CD4-positive, alpha-beta T cell treated with Interleukin-6 for 4 hours (primary cell): Measurements from ENCODE around the gene IPO8.
"Not testable (repeated sequence)": the region's sequence is repeated elsewhere in the genome, so short reads cannot be mapped to it uniquely, and the experiment has no call there.

ENCODE experiments used
- DNase-seq: peaks from one replicate; pipeline ENCODE4 v3.0.0-alpha.2; 2020; ENCODE audit warnings: mixed read lengths

Gene IPO8

DNA sequence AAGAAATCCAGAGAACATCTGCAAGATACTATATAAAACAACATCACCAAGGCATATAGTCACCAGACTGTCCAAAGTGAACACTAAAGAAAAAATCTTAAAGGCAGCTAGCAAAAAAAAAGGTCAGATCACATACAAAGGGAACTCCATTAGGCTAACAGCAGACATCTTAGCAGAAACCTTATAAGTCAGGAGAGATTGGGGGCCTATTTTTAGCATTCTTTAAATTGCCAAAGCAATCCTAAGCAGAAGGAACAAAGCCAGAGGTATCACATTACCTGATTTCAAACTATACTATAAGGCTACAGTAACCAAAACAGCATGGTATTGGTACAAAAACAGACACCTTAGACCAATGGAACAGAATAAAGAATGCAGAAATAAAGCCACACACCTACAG is 92.5 kb downstream of the IPO8 start:
- DNase-seq: no peak

DNA sequence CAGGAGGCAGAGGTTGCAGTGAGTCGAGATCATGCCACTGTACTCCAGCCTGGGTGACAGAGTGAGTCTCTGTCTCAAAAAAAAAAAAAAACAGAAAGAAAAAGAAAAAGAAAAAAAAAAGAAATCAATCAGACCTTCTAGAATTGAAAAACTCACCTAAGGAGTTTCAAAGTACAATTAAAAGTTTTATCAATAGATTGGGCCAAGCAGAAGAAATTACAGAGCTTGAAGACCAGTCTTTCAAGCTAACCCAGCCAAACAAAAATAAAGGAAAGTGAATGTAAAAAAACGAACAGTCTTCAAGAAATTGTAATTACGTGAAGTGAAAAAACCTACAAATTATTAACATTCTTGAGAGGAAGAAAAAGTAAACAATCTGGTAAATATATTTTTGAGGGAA is 93.0 kb downstream of the IPO8 start:
- no peak for DNase-seq

DNA sequence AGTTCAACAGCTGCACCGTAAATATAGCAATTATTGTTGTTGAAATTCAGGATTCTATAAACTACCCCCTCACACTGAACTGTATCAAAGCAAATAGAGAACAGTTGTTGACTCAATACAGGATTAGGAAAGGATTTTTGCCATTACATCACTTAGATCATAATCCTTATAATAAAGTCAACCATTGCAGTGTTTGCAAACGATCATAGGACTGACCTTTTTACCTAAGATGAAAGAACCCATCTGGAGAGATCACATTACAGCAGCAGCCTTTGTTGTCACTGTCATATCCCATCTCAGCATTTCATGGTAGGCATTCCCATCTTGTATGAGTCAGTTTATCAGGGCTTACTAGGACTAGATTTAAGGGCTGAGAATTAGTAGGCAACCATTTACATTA is 96.1 kb downstream of the IPO8 start:
- no peak for DNase-seq

DNA sequence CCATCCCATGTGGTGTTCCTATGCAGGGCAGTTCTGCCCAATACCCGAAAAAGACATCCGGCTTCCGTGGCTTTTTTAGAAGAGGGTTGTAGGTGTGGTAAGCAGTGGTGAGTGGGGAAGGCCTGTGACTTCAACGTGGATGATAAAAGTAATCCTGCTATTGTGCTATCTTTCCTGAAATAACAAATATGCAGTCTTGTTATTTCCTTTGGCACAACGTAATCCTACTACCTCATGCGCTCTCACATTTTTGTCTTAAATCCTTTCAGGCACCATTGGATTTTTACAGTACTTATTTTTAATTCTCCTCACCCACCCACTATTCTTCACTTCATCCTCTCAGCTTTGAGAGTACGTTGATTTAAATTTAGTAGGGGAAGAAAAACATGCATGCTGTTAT is 96.8 kb downstream of the IPO8 start:
- DNase-seq: no peak

DNA sequence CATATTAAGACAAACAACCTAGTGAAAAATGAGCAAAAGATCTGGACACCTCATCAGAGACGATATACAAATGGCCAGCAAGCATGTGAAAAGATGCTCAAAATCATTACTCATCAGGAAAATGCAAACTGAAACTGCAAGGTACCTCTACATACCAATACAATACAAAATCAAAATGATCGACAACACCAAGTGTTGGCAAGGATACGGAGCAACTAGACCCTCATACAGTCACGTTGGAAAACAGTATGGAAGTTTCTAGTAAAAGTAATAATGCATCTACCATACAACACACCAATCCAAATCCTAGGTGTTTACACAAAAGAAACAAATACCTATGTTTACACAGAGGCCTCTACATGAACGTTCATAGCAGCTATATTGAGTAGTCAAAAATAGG is 99.9 kb downstream of the IPO8 start:
- DNase-seq: no peak

DNA sequence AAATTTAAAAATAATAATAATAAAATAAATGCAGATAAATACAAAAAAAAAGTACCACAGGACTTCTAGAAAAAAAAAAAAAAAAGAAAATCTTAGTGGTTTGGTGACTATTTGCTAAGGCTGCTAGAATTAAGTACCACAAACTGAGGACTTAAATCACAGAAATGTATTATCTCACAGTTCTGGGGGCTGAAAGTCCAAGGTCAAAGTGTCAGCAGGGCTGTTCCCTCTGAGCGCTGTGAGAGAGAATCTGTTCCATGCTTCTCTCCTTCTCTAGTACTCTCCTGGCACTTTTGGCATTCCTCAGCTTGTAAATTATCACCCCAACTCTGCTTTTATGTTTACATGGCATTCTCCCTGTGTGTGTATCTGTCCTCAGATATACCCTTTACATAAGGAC is 101.2 kb downstream of the IPO8 start:
- DNase-seq: no peak

DNA sequence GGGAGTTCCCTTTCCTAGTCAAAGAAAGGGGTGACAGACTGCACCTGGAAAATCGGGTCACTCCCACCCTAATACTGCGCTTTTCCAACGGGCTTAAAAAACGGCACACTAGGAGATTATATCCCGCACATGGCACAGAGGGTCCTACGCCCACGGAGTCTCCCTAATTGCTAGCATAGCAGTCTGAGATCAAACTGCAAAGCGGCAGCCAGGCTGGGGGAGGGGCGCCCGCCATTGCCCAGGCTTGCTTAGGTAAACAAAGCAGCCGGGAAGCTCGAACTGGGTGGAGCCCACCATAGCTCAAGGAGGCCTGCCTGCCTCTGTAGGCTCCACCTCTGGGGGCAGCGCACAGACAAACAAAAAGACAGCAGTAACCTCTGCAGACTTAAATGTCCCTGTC is 107.1 kb downstream of the IPO8 start:
- not testable (repeated sequence) for DNase-seq

DNA sequence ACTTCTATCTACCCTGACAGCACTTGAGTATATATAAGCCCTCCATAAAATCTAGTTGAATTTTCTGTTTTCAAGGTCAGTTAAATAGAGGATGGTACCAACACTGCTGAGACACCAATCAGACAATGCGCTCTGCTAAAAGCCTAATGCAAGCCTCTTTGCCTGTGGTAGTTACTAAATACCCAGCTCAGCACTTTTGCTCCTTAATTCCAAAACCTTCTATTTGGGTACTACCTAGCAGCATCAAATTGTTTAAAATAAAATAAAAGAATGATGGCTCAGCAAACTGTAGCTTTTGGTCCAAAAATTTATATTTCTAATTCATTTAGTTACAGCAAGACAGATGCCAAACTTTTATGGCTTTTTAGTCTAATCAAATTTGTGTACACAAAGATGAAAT is 107.9 kb downstream of the IPO8 start:
- no peak for DNase-seq

DNA sequence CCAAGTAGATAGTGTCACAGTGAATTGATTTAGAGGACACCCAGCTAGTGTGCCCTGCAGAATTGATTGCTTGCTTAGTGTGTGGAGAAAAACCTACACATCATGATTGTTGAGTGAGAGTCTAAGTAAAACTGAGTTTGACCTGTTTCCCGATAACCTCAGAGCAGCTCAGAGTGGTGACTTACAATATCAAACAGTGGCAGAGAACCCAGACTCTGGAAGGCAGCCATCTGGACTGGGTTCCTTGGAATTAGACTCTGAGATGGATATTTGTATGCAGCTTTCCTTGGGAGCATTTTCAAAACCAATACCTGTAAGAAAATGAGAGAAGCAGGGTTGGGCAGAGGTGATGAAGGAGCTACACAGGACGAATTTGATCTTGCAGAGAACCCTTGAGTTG is 109.8 kb downstream of the IPO8 start:
- no peak for DNase-seq

DNA sequence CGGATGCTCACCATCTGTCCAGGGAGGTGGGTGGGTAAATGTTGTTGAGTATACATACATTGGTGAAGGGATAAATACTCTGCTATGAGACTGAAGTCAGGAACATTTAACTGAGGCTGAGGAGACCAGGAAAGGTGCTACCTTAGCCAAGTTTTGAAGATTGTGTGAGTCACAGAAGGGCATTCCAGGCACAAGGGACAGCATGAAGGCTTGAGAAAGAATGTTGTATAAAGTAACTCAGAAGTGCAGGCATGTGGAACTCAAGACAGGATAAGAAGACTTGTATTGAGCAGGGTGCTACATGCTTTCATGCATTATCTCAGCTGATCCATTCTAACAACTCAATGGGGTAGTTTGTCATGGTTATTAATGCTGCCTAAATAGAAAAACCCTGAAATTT is 112.7 kb downstream of the IPO8 start:
- DNase-seq: no peak

DNA sequence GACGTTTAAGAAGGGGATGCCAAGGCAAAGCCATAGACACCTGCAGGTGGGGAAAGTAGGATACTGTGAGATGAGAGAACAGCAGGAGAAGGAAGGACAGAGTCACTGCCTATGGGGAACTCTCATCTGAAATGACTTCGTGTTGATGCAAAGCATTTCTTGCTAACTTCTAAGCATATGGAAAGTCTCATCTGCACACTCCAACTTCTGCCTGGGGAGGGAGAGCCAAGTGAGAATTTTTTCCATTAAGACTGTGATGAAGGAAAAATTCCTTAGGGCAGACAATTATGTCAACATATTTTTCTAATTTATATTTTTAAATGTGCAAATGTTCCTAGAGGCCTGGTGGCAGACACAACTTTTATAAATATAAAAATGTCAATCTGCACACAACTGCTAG is 115.3 kb downstream of the IPO8 start:
- DNase-seq: no peak
